ENCODE results near the gene SYT9.

- TF ChIP-seq CTCF (IDR thresholded peaks at IDR 0.05; ENCODE audit: poor library complexity, severe bottlenecking) (no peak), POLR2AphosphoS5 (IDR thresholded peaks at IDR 0.05) (no peak), RAD21 (conservative IDR thresholded peaks at IDR 0.05) (no peak), EZH2 (IDR thresholded peaks at IDR 0.05; ENCODE audit: borderline replicate concordance, insufficient read depth, low read length, poor library complexity, severe bottlenecking) (no peak), EP300 (conservative IDR thresholded peaks at IDR 0.05; ENCODE audit: poor library complexity, severe bottlenecking) (no peak), SMC3 (conservative IDR thresholded peaks at IDR 0.05; ENCODE audit: poor library complexity) (no peak), TAF1 (IDR thresholded peaks at IDR 0.05; ENCODE audit: low read depth) (no peak), MXI1 (conservative IDR thresholded peaks at IDR 0.05; ENCODE audit: poor library complexity, severe bottlenecking) (no peak)
These were observed 43.3 kb upstream of the SYT9 start for GRCh38 chr11:7208391-7208790.
